Muscle layer of colon (tissue), 2 donors: ENCODE data around the gene DHRS7B.

ENCODE experiments used
- H3K27ac ChIP-seq: one replicate; pipeline ENCODE4 v1.7.0; 2013; ENCODE audit warnings: low read depth, mild to moderate bottlenecking, low read length, moderate library complexity
- H3K27me3 ChIP-seq, 2 donors: one replicate each; pipeline ENCODE4 v1.7.0; 2013; ENCODE audit warnings: low read length in 2 of 2, mild to moderate bottlenecking in 2 of 2; ENCODE audit not compliant: insufficient read depth in 2 of 2, control insufficient read depth in 1 of 2
- H3K36me3 ChIP-seq: one replicate; pipeline ENCODE4 v1.7.0; 2013; ENCODE audit warnings: mild to moderate bottlenecking, low read length; ENCODE audit not compliant: insufficient read depth
- H3K4me1 ChIP-seq: one replicate; pipeline ENCODE4 v1.7.0; 2013; ENCODE audit warnings: mild to moderate bottlenecking, low read length; ENCODE audit not compliant: insufficient read depth
- H3K4me3 ChIP-seq, 2 donors: one replicate each; pipeline ENCODE4 v1.7.0; 2013; ENCODE audit warnings: low read length in 2 of 2, low read depth in 1 of 2, mild to moderate bottlenecking in 1 of 2, moderate library complexity in 1 of 2
- H3K9ac ChIP-seq: one replicate; pipeline ENCODE4 v1.7.0; 2013; ENCODE audit warnings: low read length
- H3K9me3 ChIP-seq: one replicate; pipeline ENCODE4 v1.7.0; 2013; ENCODE audit warnings: mild to moderate bottlenecking, low read length
- donor health status: abdominal sarcoma.
- donor health status: Adenocarcinoma of cecum.

The DHRS7B gene

GRCh38 chr17:21200590-21201297, 74.0 kb downstream of the DHRS7B start:
- H3K36me3 ChIP-seq: peaks cover 25% of the 10 kb centered on the region
- no peak overlapping the region for H3K27ac ChIP-seq
- H3K4me3 ChIP-seq: no peak overlapping the region
- H3K4me1 ChIP-seq: peaks cover 21% of the 10 kb centered on the region
- H3K9ac ChIP-seq: no peak overlapping the region
- H3K27me3 ChIP-seq: no peaks in the 10 kb centered on the region
- H3K9me3 ChIP-seq: no peaks in the 10 kb centered on the region

GRCh38 chr17:21201298-21201595, 74.5 kb downstream of the DHRS7B start:
- Histone ChIP-seq H3K4me3 (no peak overlapping the region), H3K9me3 (no peaks in the 10 kb centered on the region), H3K4me1 (peaks cover 21% of the 10 kb centered on the region), H3K9ac (no peak overlapping the region), H3K27ac (no peak overlapping the region), H3K27me3 (no peaks in the 10 kb centered on the region), H3K36me3 (peaks cover 22% of the 10 kb centered on the region)

- Histone ChIP-seq H3K27me3 (no peaks in the 10 kb centered on the region), H3K4me3 (no peak overlapping the region), H3K36me3 (peaks cover 18% of the 10 kb centered on the region), H3K9me3 (no peaks in the 10 kb centered on the region), H3K9ac (no peak overlapping the region), H3K4me1 (peaks cover 21% of the 10 kb centered on the region), H3K27ac (no peak overlapping the region)
These were observed 75.1 kb downstream of the DHRS7B start for GRCh38 chr17:21201874-21202273.

GRCh38 chr17:21202512-21202911, 75.7 kb downstream of the DHRS7B start:
- Histone ChIP-seq H3K27me3 (no peaks in the 10 kb centered on the region), H3K4me3 (no peak overlapping the region), H3K36me3 (peaks cover 11% of the 10 kb centered on the region), H3K4me1 (peaks cover 21% of the 10 kb centered on the region), H3K9ac (no peak overlapping the region), H3K27ac (no peak overlapping the region), H3K9me3 (no peaks in the 10 kb centered on the region)

GRCh38 chr17:21204935-21205334, 78.2 kb downstream of the DHRS7B start:
- Histone ChIP-seq H3K9ac (no peak overlapping the region), H3K27me3 (no peaks in the 10 kb centered on the region), H3K27ac (no peak overlapping the region), H3K36me3 (peaks cover 6% of the 10 kb centered on the region), H3K4me1 (peaks cover 21% of the 10 kb centered on the region), H3K4me3 (no peak overlapping the region), H3K9me3 (no peaks in the 10 kb centered on the region)

GRCh38 chr17:21208352-21208751, 81.6 kb downstream of the DHRS7B start:
- no peak overlapping the region for H3K4me3 ChIP-seq
- H3K27me3 ChIP-seq: no peaks in the 10 kb centered on the region
- no peak overlapping the region for H3K27ac ChIP-seq
- H3K9ac ChIP-seq: no peak overlapping the region
- H3K4me1 ChIP-seq: peaks cover 41% of the 10 kb centered on the region
- peaks cover 19% of the 10 kb centered on the region for H3K36me3 ChIP-seq
- no peaks in the 10 kb centered on the region for H3K9me3 ChIP-seq

GRCh38 chr17:21209511-21210175, 82.9 kb downstream of the DHRS7B start:
- Histone ChIP-seq H3K9me3 (no peaks in the 10 kb centered on the region), H3K27ac (no peak overlapping the region), H3K4me3 (no peak overlapping the region), H3K4me1 (peaks cover 36% of the 10 kb centered on the region), H3K27me3 (no peaks in the 10 kb centered on the region), H3K36me3 (peaks cover 19% of the 10 kb centered on the region), H3K9ac (no peak overlapping the region)

GRCh38 chr17:21210411-21211076, 83.8 kb downstream of the DHRS7B start:
- H3K4me1 ChIP-seq: peaks cover 39% of the 10 kb centered on the region
- no peak overlapping the region for H3K9ac ChIP-seq
- no peak overlapping the region for H3K4me3 ChIP-seq
- no peaks in the 10 kb centered on the region for H3K9me3 ChIP-seq
- H3K36me3 ChIP-seq: peaks cover 19% of the 10 kb centered on the region
- no peak overlapping the region for H3K27ac ChIP-seq
- H3K27me3 ChIP-seq: no peaks in the 10 kb centered on the region

- Histone ChIP-seq H3K4me3 (no peak overlapping the region), H3K27me3 (no peaks in the 10 kb centered on the region), H3K36me3 (peaks cover 19% of the 10 kb centered on the region), H3K27ac (no peak overlapping the region), H3K4me1 (peaks cover 43% of the 10 kb centered on the region), H3K9ac (no peak overlapping the region), H3K9me3 (no peaks in the 10 kb centered on the region)
These were observed 85.2 kb downstream of the DHRS7B start for GRCh38 chr17:21211825-21212479.

- H3K36me3 ChIP-seq: peaks cover 19% of the 10 kb centered on the region
- H3K9ac ChIP-seq: peak overlapping the region; percentile 83
- no peaks in the 10 kb centered on the region for H3K9me3 ChIP-seq
- peak overlapping the region; percentile 84 for H3K27ac ChIP-seq
- H3K27me3 ChIP-seq: no peaks in the 10 kb centered on the region
- H3K4me1 ChIP-seq: peaks cover 43% of the 10 kb centered on the region
- H3K4me3 ChIP-seq: peak overlapping the region; percentile 81 to 99
These were observed 86.3 kb downstream of the DHRS7B start for GRCh38 chr17:21212826-21213637.

GRCh38 chr17:21213638-21214014, 86.9 kb downstream of the DHRS7B start:
- Histone ChIP-seq H3K9ac (peak overlapping the region; percentile 83), H3K36me3 (peaks cover 19% of the 10 kb centered on the region), H3K4me1 (peaks cover 43% of the 10 kb centered on the region), H3K27ac (peak overlapping the region; percentile 84), H3K4me3 (peak overlapping the region; percentile 81 to 99), H3K9me3 (no peaks in the 10 kb centered on the region), H3K27me3 (no peaks in the 10 kb centered on the region)
